Erythroblast (primary cell): ENCODE data around the gene TPGS2.

ENCODE experiments used
- DNase-seq, 2 experiments: peaks; one replicate each; lab custom pipeline; 2025; lab: John Stamatoyannopoulos, UW
- GATA1 ChIP-seq: IDR thresholded peaks from 2 replicates; pipeline ENCODE4 v1.6.1; 2011; ENCODE audit warnings: low read depth, mild to moderate bottlenecking, control low read depth, low read length, moderate library complexity
- POLR2A ChIP-seq: IDR thresholded peaks from 2 replicates; pipeline ENCODE4 v1.6.1; 2011; ENCODE audit warnings: mild to moderate bottlenecking, low read length

Gene TPGS2

DNA sequence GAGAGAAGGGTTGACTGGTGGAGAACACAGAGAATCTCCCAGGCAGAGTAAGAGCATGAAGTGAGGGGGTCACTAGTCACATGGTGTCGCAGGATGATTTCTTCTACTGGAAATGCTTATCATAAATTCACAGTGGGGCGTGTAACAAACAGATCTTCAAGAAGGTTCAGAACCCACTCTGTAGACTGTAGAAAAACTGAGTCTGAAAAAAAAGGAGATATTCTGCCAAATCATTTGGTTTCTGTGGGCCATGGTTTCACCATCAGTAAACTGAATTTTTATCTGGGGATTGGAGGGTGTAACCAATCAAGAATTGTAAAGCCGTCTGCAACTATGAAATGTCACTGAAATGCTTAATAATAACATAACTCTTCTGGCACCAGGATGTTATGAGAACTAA is 15.0 kb downstream of the TPGS2 start:
- peak; percentile 93 to 98 for DNase-seq
- TF ChIP-seq GATA1 (no peak), POLR2A (peak; percentile 52)

DNA sequence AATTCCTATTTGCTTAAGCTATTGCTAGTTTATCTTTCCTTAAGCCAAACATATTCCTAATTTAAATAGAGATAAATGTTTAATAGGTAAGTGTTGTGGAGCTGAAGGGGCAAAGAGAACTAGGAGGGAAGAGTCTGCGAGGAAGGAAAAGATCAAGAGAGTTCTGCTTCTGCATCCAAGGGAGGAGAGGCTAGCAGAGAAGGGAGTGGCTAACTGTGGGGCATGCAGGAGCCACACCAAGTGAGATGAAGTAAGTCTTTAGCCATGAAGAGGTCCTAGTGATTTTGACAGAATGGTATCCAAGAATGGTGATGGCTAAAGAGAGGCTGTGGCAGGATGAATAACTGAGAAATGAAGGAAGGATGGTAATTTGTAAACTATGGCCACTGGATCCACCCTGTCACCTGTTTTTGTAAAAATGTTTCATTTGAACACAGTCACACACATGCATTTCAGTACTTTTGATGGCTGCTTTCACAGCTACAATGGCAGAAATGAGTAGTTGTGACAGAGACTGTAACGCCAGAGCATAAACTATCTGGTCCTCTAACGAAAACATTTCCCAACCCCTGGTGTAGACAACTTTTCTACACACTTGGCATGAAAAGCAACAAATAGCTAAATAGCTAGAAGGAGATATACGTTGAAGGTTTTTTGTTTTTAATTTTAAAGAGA is 15.6 kb downstream of the TPGS2 start:
- TF ChIP-seq GATA1: no peak
- peak; percentile 2 for TF ChIP-seq POLR2A
- peak; percentile 71 to 79 for DNase-seq

DNA sequence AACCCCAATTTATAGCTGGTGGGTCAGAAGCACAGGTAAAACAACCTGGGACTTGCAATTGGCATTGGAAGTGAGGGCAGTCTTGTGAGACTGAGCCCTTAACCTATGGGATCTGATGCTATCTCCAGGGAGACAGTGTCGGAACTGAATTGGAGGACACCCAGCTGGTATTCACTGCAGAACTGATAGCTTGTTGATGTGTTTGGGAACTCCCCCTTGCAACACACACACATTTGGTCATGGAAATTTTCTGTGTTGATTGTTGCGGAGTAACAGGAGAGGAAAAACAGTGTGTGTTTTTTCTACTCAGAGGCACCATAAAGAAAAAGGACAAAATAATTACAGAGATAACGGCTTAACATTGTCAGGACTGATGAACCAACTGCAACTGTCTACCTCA is 16.1 kb downstream of the TPGS2 start:
- TF ChIP-seq GATA1 (no peak), POLR2A (no peak)
- DNase-seq: peak; percentile 73 to 83

DNA sequence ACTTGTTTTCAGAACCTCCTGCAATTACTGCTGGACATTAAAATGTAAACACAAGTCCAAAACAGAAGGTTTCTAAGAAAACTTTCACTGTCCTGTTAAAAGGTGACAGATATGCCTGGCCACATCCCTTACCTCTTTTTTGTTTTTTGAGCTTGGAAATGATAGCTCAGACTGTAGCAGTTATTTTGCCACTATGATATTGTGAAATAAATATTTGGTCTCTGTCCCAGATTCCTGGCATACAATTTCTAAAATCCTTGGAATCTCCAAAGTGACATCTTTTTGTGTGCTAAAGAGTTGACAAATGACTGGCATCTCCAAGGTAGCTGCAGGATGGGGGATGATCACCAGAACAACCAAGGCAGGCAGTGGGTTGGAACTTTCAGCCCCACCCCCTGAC is 16.8 kb downstream of the TPGS2 start:
- no peak for DNase-seq
- TF ChIP-seq GATA1: no peak

DNA sequence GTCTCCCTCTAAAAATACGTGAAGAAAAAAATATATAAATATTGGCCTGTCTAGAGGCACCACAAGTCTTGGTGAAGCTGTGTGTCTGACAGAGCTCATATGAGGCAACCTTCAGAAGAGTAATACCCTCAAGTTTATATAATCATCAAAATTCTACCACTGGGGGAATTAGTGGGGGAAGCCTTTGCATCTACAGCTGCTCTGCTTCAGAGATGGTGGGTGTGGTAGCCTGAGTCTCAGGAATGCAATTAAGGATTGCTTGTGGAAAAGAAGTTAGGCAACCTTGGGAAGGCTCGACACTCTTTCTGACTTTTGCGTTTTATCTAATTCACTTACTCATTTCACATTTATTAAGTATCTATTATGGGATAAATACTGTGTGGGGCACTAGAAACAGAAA is 17.4 kb downstream of the TPGS2 start:
- no peak for TF ChIP-seq GATA1
- no peak for TF ChIP-seq POLR2A
- DNase-seq: peak in 1 of 2 experiments; percentile 25

DNA sequence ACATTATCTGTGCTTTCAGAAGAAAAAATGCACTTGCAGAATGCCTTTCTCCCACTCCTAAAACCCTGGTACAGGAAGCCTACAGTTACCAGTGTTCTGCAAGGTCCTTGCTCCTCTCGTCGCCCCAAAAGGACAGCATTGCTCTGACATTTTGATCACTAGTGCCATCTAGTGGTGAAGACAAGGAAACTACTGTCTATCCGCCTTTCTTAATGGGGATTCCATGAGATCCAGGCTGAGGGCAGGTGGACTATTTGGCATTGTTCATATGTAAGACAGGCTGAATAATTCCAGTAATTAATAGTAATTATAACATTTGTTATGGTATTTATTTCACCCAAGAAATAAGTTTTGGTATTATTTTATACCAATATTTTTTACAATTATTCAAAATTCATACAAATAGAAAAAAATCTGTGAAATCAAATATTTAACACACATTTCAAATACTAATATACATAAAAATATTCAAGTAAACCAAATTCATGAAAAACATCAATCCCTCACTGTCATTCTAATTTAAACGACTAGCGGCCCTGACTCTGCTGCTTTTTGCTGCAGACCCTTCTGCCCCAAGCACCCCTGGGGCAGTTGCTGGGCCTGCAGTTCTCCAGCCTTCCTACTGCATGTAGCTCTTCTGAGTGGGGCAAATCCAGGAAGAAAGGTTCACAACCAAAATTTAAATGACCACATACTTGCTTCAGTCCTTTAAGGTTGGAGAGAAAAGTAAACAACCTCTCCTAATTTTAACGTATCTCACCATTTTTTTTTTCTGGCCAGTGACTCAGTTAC is 19.0 kb downstream of the TPGS2 start:
- peak; percentile 87 to 89 for DNase-seq
- no peak for TF ChIP-seq POLR2A

DNA sequence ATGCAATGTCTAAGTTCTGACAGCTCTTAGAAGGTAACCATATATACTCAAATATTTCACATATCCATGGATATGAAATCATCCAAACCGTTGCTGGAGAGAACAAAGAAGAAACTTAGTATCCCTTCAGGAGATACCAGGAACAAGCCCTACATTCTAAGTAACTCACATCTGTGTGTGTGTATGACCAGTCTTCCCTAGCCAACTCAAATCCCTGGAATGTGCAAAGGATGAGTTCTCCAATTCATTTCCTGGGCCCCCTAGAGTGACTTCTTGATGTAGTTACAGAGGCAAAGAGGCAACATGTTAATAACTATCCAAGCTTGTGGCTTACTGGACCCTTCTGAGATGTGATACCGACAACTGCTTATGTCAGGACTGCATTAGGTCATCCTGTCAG is 20.1 kb downstream of the TPGS2 start:
- DNase-seq: no peak
- TF ChIP-seq POLR2A (no peak), GATA1 (no peak)

DNA sequence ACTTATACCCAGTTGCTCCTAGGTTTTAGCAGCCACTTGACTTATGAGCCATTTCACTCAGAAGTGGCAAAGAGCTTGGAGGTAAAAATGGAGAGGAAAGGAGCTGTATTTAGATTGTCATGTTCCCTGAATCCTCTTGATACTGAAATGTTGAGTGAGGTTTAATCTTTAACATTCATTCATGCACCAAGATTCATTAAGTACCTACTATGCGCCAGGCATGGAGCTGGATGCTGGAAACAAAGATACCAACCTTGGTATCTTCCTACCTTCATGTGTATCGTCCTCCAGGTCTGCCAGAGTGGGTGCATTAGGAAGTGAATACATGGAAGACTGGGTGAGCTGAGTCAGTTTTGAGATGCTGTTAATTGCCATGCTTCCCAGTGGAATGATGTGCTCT is 23.7 kb downstream of the TPGS2 start:
- DNase-seq: no peak
- TF ChIP-seq POLR2A: no peak
- no peak for TF ChIP-seq GATA1

DNA sequence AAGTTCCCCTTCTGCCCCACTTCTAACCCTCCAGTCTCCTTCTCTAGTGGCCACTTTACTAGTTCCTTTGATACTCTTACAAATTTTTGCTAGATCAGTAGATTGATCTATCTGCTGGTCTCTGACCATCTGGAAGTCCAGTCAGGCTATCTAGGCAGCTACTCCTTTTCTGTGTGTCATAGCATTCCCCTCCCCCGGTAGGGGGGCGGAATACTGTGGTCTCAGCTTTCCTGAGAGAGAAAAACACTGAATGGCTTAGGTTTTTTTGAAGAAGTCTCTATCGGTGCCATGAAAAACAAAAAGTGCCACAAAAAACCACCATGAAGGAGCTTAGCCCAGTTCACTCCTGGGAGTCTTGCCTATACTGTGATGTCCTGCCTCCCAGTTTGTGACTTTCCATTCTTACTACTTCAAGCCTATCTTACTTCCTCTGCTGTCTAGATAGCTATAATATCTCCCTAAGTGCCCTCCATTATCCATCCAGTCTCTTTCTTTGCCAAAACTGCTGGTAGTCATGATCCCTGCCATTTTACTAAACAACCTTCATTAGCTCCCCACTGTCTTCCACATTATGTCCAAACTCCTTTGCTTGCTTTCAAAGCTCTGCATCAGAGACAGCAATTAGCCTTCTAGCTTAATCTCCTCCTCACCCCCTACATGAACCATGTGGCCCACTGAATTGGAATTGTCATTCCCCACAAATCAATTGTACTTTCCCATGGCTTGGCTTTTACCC is 29.9 kb downstream of the TPGS2 start:
- no peak for DNase-seq
- TF ChIP-seq POLR2A (no peak), GATA1 (no peak)

DNA sequence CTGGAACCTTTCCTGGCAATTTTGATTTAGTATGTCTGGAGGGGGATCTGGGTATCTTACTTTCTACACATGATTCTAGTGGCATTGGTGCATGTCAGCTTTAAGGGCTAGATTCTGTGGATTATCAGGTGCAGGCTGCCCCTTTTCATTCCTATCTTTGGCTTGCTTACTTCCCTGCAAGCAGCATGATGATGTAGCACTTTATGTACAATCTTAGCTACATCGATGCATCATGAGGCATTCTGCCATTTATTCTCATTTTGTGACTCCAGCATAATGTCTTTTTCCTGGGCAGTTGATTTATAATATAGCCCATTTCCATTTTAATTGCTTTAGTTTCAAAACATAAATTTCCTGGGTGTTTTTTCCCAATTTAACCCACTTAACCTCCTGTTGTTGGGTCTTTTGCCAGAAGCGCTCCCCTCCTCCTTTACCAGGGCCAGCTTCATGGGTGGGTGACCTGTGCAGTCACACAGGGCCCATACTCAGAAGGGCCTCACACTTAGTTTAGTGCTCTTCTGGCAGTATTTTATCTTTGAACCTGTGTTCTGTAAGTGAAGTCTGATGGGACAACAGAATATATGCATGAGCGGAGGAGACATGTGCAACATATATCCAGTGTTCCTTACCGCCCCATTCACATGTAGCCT is 36.0 kb downstream of the TPGS2 start:
- TF ChIP-seq POLR2A (no peak), GATA1 (no peak)
- DNase-seq: peak; percentile 26 to 31

DNA sequence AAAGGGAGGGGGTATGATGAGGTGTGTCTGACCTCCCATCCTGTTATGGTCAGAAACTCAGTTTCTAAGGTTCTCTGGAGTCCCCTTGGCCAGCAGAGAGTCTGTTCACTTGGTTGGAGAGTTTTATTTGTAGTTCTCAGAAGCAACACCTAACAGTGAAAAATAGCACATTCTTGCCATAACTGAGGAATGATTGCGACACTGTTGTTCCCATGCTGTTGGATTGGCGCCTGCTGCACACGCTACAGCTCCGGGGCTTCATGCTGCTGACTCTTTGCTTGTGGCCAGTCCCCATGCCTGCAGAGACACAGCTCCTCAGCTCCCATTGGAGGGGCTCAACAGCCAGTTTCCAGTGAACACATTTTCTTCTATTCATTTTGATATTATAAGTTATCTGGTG is 42.1 kb downstream of the TPGS2 start:
- TF ChIP-seq GATA1 (no peak), POLR2A (no peak)
- DNase-seq: no peak

DNA sequence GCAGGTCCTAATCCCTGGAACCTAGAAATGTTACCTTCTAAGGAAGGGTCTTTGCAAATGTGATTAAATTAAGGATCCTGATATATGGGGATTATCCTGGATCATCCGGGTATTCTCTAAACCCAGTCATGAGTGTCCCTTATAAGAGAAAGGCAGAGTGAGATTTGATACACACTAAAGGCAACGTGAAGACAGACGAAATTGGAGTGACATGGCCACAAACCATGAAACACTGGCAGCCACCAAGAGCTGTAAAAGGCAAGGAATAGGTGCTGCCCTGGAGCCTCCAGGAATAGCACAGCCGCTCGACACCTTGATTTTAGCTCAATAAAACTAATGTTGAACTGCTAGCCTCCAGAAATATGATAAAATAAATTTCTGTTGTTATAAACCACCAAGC is 45.0 kb downstream of the TPGS2 start:
- TF ChIP-seq POLR2A: no peak
- TF ChIP-seq GATA1: no peak
- no peak for DNase-seq

DNA sequence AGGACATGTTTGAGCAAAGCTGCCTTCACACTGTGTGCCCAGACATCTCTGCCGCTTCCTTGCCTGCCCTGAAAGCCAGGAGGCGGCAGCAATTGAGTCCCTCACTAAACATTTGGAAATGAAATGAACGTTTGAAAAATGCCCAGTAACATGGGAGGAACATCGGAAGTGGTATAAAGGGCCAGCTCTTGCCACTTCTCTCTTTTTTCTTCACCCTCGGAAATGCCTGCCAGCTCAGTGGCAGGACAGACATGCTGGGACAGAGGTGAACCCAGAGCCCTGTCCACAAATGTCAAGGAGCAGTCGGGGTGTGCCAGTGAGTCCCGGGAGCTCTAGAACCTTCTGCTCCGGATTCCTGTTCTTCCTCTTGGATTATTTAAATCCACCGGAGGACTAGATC is 46.1 kb downstream of the TPGS2 start:
- no peak for DNase-seq

More for the DNA sequence above, 46.1 kb downstream of the TPGS2 start:
- TF ChIP-seq GATA1: no peak
- TF ChIP-seq POLR2A: no peak
